ENCODE results near the gene DCST1. TPM values are rescaled to one million over a fixed set of nuclear protein-coding genes. Genes with fewer than 3 reads are reported as not detected.

DCST1 gene
- total and polyA plus RNA-seq, 2 of the 8 experiments (the other 6 are each of a cell fraction or from before 2014, with no cell fraction given) = not detected

DNA sequence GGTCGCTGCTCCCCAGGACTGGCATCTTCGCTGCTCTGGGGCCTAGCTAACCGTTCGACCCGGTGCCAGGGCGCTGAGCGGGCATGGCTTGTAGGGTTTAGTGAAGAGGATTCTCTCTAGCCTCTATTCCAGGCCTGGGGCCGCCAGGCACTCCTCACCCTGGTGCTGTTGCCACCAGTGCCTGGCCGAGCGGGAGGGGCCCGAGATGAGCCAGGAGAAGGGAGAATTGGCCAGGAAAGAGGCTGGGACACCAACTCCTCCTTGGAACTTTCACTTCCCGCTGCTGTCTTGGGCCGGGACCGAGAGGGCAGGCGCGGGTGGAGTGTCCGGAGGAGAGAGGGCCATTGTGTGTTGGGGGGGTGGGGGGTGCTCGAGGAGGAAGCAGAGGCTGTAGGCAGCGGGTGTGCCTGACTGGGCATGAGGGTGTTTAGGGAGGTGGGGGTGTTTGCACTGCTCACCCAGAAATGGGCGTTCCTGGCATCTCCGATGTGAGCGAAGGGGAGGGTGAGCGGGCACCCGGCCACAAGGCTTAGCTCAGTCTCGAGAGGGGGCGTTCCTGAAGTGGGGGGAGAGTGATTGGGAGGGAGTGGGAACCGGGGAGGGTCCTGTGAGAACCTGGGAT is 18.3 kb downstream of the DCST1 start:
- Histone ChIP-seq H3K4me1 (replicated peaks in 1 of 4; ENCODE audit: control insufficient read depth in 3 of 4, insufficient read depth in 4 of 4, low read length in 3 of 4) (peaks cover 4 to 24% (median 10%) of the 10 kb centered on the region in 4 experiments; a peak in 6 of 7 replicates), H3K56ac (replicated peaks; ENCODE audit: insufficient read length, low read depth, low read length) (no peak overlapping the region), H3K36me3 (ENCODE audit: control insufficient read depth in 2 of 4, insufficient read depth in 4 of 4, low read length in 3 of 4) (peaks cover 0 to 3% (median 0%) of the 10 kb centered on the region in 4 experiments; a peak in 1 of 8 replicates), H3K23me2 (ENCODE audit: low read depth, low read length) (peaks cover 16% of the 10 kb centered on the region), H3K79me1 (ENCODE audit: low read depth, low read length) (no peaks in the 10 kb centered on the region), H3K27ac (ENCODE audit: low read depth, low read length) (no peak overlapping the region), H4K5ac (ENCODE audit: insufficient read length, low read depth, low read length) (no peak overlapping the region), H3K14ac (ENCODE audit: insufficient read length) (no peak overlapping the region), H4K8ac (ENCODE audit: extremely low read depth, insufficient read depth, low read length) (no peak overlapping the region), H3K79me2 (ENCODE audit: control insufficient read depth in 1 of 2, insufficient read depth in 2 of 2, low read length in 2 of 2) (no peaks in the 10 kb centered on the region), H4K20me1 (replicated peaks in 1 of 2; ENCODE audit: control insufficient read depth in 1 of 2, insufficient read depth in 2 of 2, low read length in 2 of 2) (peaks cover 2 to 7% of the 10 kb centered on the region in 2 experiments), H2BK120ac (replicated peaks; ENCODE audit: low read depth, low read length) (no peak overlapping the region), H3K4ac (replicated peaks; ENCODE audit: insufficient read length, low read depth, low read length) (no peak overlapping the region), H3K9me3 (ENCODE audit: insufficient read depth in 2 of 2, low read depth in 1 of 2, low read length in 1 of 2) (no peaks in the 10 kb centered on the region), H2BK15ac (ENCODE audit: low read length) (0 out of 2 replicates have a peak overlapping the region, but pooled peaks have one; percentile 46), H2AK5ac (ENCODE audit: low read depth, low read length) (no peak overlapping the region), H2AFZ (ENCODE audit: low read length) (no peak overlapping the region), H2BK12ac (ENCODE audit: low read depth, low read length) (no peak overlapping the region), H3K4me2 (ENCODE audit: insufficient read depth in 1 of 2, low read depth in 2 of 2, low read length in 2 of 2) (peak overlapping the region; percentile 42 to 96), H3K27me3 (replicated peaks in 1 of 4; ENCODE audit: control insufficient read depth in 3 of 4, extremely low read depth in 1 of 4, insufficient read depth in 3 of 4, low read length in 3 of 4) (peaks cover 0 to 18% (median 12%) of the 10 kb centered on the region in 4 experiments; a peak in 5 of 7 replicates), H2BK20ac (ENCODE audit: low read length) (no peak overlapping the region), H3K9ac (replicated peaks in 1 of 4; ENCODE audit: extremely low read depth in 1 of 4, low read depth in 3 of 4, low read length in 3 of 4) (peak overlapping the region in 1 of 4 experiments; percentile 20; a peak in 2 of 7 replicates), H2BK5ac (ENCODE audit: low read depth, low read length) (no peak overlapping the region), H3K18ac (ENCODE audit: extremely low read depth, low read length) (no peak overlapping the region), H3K4me3 (ENCODE audit: extremely low read depth in 1 of 4, insufficient read depth in 2 of 4, low read depth in 3 of 4, low read length in 4 of 4) (peak overlapping the region; percentile 32 to 76 (median 55)), H3K23ac (ENCODE audit: insufficient read length) (no peak overlapping the region), H4K91ac (replicated peaks; ENCODE audit: insufficient read length, low read length) (no peak overlapping the region)
- no peak for DNase-seq (ENCODE audit: low read depth in 1 of 2, low spot score in 2 of 2)
- no peak for FAIRE-seq
- TF ChIP-seq EZH2 (IDR thresholded peaks at IDR 0.05; ENCODE audit: low read depth, low read length, severe bottlenecking) (peak; percentile 13), ASH2L (IDR thresholded peaks at IDR 0.05; ENCODE audit: low read length) (peak; percentile 15)
- TF ChIP-seq, protein P1, sequence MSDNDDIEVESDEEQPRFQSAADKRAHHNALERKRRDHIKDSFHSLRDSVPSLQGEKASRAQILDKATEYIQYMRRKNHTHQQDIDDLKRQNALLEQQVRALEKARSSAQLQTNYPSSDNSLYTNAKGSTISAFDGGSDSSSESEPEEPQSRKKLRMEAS (IDR thresholded peaks at IDR 0.05) = no peak
- ChIA-PET POLR2A (ENCODE audit: partially characterized antibody) (interaction anchor here (0.9 to 2.6 kb wide), 14 partner anchors 9 to 96 kb away, joined by 3 to 9 read pairs (median 4); partner anchors contain the start of genes EFNA4, LENEP, PBXIP1 and PYGO2), CTCF (ENCODE audit: partially characterized antibody) (interaction anchor here (0.9 to 33.9 kb wide), 10 partner anchors 1 to 139 kb away, joined by 3 to 907 read pairs (median 6); partner anchors contain the start of genes ADAM15, EFNA3, EFNA4 and SHC1)
- 4% methylated on average over 12 of the region's 27 CpGs; no CpG with 5 or more reads in 1 of the 2 experiments for WGBS, 2 experiments (ENCODE audit: extremely low coverage in 1 of 2, insufficient coverage in 1 of 2, insufficient read length in 1 of 2, insufficient replicate concordance in 2 of 2, low coverage in 1 of 2, low lambda C conversion rate in 2 of 2, missing lambda C conversion rate in 1 of 2)
